NCI-H128 (cell line): ENCODE results near the gene RHBDL3.
"Not testable (repeated sequence)": the region's sequence is repeated elsewhere in the genome, so short reads cannot be mapped to it uniquely, and the experiment has no call there.

Source experiments
- DNase-seq: peaks from one replicate; lab custom pipeline; 2025; ENCODE audit not compliant: unreplicated experiment; lab: John Stamatoyannopoulos, UW

RHBDL3 gene

DNA sequence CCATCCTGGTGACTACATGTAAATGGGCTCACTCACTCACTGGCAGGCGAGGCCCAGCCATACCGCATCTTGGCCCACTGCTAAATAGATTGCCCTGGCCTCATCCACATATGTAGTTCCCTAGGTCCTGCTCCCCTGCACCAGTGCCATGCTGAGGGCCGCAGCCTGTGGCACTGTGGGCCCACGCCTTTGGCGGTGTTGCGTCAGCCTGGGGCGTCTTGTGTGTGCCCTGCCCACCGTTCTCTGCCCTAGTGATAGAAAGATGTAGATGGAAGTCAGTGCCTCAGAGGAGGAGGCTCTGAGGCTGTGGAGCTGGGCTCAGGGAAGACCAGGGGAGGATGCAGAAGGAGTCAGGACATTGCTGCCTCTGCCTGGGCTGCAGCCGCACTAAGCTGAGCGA, 57.4 kb downstream of the RHBDL3 start:
- no peak for DNase-seq

DNA sequence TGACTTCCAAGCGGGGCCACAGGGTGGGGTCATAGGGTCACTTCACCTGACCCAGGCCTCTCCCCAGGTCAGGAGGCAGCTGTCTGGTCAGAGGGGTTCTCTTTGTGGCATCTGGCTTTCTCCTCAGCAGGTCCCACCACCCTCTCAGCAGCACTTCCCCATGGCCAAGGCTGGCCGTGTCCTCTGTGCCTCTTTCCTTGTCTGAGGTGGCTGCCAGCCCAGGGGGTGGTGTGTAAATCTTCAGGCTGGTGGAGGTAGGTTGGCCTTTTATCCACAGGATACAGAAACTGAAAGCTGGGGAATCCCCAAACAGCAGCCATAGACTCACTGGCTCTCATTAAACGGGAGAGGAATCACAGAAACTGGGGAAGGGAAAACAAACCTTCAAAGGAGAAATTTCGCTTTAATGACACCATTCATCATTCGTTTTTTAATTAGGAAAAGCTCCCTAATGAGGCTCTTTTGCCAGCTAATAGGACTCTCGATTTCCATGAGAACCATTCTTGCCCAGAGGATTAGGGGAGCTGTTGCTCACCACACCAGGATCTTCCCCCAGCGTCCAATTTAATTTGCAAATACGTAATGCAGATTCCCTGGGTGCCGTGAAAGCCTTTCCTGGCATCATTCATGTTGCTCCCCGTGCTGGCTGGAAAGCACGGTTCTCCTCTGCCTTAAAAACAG, 58.3 kb downstream of the RHBDL3 start:
- DNase-seq: no peak

GRCh38 chr17:32327911-32328310, 62.3 kb downstream of the RHBDL3 start:
- DNase-seq: no peak

GRCh38 chr17:32330147-32330546, 64.5 kb downstream of the RHBDL3 start:
- no peak for DNase-seq

- DNase-seq: no peak
Observed at GRCh38 chr17:32331243-32332040, 65.8 kb downstream of the RHBDL3 start.

DNA sequence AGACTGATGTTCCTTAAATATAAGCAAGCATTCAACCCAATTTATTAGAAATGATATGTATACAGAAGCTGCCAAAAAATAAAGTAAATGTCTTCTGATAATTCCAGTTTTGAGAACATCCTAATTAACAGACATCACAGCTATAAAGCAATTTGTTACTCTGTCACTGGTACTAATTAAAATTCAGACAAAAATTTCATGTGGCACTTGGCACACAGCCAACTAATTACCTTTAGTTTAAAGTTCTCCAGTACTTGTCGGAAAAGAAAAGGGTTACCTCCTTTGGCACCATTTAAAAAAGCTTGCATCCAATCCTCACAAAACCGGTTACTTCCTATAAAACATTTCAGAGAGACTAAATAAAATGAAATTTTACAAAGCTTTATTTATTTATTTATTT, 67.6 kb downstream of the RHBDL3 start:
- no peak for DNase-seq

DNA sequence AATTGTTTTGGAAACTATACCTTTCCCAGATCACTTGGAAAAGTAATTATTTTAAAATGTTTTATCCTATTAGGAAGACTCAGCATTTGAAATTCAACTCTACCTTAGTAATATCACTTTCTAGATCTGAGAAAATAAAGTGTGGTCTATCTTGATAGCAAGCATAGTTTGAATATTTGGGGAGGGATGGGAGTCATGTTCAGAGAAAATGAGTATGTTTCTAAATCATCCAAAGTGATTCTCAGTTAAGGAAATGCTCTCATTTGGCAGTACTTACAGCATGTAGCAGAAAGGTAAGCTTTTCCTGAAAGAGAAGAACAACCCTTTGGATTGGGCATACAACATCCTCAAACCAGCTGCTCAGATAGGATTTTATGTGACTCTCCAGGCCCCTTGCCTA, 69.4 kb downstream of the RHBDL3 start:
- no peak for DNase-seq

DNA sequence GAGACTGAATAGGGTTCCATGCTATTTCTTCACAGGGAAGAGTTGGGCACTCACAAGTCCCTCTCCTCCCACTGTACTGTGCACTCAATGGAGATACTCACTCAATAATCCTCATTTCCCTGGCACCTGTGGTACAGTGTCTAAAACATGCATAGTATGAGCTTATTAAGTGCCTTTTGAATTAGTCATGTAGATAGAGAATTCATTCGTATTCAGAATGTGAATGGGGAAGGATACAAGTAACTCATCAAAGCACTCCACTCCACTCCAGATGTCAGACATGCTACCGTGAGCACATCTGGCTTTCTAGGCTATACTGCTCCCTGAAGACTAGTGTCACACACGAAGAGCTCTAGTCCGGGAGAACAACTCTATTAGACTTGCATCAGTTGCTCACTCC, 70.1 kb downstream of the RHBDL3 start:
- DNase-seq: no peak

DNA sequence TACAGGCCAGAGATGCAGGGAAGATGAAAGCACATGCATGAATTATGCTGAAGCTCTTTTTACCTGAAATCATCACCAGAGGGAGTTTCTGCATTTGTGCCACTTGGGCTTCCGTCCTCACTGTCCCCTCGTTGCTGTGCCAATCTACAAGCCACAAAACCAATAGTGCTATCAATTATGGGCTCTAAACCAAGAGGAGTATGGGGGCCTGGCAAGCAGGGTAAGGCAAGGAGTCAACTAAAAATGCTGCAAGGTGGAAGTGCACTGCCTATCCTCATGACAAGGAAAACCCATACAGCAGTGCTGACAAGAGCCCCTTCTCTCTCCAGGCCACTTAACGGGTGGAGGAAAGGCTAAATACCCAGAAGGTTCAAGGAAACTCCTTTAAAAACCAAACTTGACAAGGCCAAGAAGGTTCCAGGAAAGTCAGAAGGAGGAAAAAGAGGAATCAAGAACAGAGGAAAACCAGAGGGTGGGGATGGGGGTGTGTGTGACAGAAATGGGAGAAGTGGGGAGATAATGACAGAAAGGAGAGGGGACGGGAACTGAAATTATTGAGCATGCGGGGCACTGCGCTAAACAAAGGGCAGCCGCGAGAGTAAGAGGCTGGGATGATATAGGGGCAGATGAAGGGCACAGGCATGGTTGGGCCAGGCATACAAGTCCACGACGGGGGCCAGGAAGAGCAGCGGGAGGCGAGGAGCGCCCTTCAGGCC, 75.7 kb downstream of the RHBDL3 start:
- DNase-seq: no peak

DNA sequence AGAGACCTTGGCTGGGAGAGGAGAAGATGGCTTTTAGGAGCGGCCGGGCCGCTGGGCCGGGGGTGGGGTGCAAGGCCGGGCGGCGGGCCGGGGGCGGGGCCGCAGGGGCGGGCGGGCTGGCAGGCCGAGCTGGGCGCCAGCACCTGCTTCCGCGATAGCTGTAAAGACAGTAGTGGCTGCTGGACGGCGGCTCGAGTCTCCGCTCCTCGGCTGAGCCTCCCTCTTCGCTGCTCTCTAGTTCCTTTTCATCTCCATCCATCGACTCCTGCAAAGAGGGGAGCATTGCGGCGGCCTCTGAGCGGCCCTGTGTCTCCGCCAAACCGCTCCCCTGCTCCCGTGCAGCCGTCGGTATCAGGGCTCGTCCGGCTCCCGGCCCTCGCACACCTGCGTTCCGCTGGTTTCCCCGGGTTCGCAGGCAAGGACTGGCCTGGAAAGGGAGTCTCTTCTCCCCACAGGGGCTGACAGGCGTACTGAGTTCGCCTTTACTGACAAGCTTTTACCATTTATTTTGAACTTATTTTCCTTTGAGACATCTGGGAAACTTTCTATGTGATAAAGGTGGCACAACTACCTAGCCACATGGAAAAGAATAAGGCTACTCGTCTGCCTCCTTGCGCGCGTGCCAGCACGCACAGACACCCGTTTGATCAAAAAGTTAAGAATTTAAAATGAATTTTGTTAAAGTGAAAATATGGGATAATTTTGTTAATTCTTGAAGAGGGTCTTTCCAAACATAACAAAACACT, 76.4 kb downstream of the RHBDL3 start, which contains the start of gene C17orf75:
Gene C17orf75, minus strand, starts transcription at position 317 of the 746 bp plus-strand sequence. Its CDS starts 34 bp downstream, at position 283.
- peak; percentile 34 for DNase-seq

DNA sequence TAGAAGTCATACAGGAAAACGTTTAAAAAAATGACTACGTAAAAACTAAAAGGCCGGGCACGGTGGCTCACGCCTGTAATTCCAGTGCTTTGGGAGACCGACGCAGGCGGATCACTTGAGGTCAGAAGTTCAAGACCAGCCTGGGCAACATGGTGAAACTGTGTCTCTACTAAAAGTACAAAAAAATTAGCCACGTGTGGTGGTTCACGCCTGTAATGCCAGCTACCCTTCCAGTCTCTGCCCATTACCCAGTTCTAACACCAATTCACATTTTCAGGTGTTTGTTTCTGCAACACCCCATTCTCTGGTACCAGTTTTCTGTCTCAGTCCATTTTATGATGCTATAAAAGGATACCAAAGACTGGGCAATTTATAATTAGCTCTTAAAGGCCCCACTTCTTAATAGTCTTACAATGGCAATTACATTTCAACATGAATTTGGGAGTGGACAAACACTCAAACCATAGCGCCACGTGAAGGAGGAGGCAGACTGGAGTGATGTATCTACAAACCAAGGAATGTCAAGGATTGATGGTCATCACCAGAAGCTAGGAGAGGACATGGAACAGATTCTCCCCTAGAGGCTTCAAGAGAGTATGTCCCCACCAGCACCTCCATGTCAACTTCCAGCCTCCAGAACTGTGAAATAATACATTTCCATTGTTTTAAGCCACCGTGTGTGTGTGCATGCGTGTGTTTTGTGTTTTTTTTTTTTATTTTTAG, 77.1 kb downstream of the RHBDL3 start:
- no peak for DNase-seq

- DNase-seq: no peak
Observed at GRCh38 chr17:32345951-32346600, 80.4 kb downstream of the RHBDL3 start.

DNA sequence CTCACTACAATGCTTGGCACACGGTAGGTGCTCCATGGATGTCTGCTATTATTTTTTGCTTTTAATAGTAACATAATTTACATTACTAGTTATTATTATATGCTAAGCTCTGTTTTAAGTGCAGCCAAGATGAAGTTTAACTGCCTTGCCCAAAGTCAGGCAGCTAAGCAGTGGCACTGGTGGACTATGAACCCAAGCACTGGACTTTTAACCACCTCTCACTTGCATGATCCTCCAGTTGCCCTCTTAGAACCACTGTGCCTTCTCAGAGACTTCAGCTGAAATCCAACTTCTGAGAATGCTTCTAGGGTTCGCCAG, 82.8 kb downstream of the RHBDL3 start:
- no peak for DNase-seq

GRCh38 chr17:32349503-32349853, 83.8 kb downstream of the RHBDL3 start:
- DNase-seq: no peak

GRCh38 chr17:32349854-32350665, 84.4 kb downstream of the RHBDL3 start, which contains the start of gene ZNF207:
ZNF207 (plus strand) TSS chr17:32350157; CDS start chr17:32350286, 129 bp downstream.
- peak; percentile 92 for DNase-seq

DNA sequence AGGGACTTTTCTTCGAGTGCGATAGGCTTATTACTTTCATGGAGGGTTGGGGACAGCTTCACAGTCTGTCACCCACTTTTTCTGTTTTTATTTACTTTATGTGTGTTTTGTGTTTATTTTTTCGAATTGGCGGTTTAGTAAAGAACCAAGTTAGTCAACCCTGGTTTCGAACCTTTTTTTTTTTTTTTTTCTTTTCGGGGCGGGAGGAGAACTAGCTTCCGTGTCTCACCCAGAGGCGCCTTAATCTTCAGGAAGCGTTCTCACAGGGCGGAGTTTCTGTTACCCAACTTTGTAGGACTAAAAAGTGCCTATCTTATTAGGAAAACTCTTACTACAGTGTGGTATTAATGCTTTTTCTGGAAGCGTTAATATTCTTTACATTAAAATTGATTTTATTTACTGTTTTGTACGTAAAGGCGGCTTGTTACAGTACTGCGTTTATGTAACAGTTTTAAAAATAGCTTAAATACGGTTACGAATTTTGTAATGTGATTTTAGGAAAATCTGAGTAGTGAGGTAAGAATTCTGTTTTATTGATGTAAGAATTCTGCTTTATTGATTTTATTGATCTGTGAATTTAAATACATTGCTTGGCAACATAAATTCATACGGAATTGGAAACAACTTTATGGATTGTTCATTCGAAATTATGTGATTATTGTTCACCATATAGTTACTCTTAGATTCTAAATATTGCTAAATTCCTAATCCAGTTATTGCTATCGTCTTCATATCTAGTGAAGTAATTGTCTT, 85.2 kb downstream of the RHBDL3 start:
- no peak for DNase-seq

DNA sequence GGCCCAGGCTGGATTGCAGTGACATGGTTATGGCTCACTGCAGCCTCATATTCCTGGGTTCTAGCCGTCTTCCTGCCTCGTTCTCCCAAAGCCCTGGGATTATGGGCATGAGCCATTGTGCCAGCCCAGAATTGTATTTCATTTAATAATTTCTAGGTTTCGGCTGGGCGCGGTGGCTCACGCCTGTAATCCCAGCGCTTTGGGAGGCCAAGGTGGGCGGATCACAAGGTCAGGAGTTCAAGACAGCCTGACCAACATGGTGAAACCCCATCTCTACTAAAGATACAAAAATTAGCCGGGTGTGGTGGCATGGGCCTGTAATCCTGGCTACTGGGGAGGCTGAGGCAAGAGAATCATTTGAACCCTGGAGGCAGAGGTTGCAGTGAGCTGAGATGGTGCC, 87.1 kb downstream of the RHBDL3 start:
- not testable (repeated sequence) for DNase-seq

DNA sequence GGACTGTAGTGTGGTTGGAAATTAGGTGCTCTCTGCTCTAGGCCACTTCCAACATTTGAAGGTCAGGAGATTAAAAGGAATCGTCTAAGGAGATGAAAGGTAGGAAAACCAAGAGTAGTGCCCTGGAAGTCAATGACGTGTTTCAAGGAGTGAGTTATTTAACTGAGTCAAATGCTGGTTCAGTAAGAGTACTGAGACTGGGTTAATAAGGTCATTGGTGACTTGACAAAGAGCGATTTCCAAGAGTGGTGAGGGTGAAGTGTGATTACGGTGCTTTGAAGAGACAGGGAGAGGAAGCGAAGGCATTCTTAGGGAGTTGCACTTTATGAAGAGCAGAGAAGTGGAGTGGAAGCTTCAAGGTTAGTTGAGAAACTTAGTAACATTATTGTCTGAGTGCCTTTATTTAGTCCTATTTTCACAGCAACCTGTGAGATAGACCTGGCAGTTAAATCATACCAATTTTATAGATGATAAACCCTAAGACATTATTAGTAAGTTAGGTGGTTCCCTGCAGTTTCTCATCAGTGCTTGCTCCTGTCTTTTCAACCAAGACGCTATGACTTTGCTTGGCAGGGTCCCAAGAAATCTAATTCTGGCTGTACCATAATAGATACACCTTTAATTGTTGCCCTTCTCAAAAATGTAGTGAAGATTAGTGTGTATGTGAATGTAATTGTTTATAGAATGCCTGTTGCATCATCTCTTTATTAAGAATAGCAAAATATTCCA, 90.2 kb downstream of the RHBDL3 start:
- DNase-seq: no peak
